NCI-H774 (cell line): ENCODE results near the gene SLC30A7.
"Not testable (repeated sequence)": the region's sequence is repeated elsewhere in the genome, so short reads cannot be mapped to it uniquely, and the experiment has no call there.

Source experiments
- DNase-seq: peaks from one replicate; lab custom pipeline; 2025; lab: John Stamatoyannopoulos, UW

SLC30A7 gene

GRCh38 chr1:100895540-100896480 is at the start of gene SLC30A7:
SLC30A7 (plus strand) TSS chr1:100896090; CDS start chr1:100896263, 173 bp downstream.
- DNase-seq = peak; percentile 87

- no peak for DNase-seq
These were observed 48.4 kb upstream of the SLC30A7 start for GRCh38 chr1:100847361-100848082.

GRCh38 chr1:100851726-100852125 is 44.2 kb upstream of the SLC30A7 start:
- DNase-seq = no peak

GRCh38 chr1:100852976-100853375 is 42.9 kb upstream of the SLC30A7 start:
- DNase-seq = no peak

- DNase-seq = not testable (repeated sequence)
These were observed 40.8 kb upstream of the SLC30A7 start for GRCh38 chr1:100855116-100855515.

- DNase-seq = no peak
These were observed 35.4 kb upstream of the SLC30A7 start for GRCh38 chr1:100860397-100860991.

- no peak for DNase-seq
These were observed 34.5 kb upstream of the SLC30A7 start for GRCh38 chr1:100861379-100861778.

- no peak for DNase-seq
These were observed 33.3 kb upstream of the SLC30A7 start for GRCh38 chr1:100862591-100862990.

- DNase-seq = no peak
These were observed 29.6 kb upstream of the SLC30A7 start for GRCh38 chr1:100866041-100866900.

GRCh38 chr1:100866901-100867206 is 29.0 kb upstream of the SLC30A7 start:
- DNase-seq = no peak

GRCh38 chr1:100868364-100868995 is 27.4 kb upstream of the SLC30A7 start:
- peak; percentile 9 for DNase-seq

GRCh38 chr1:100869996-100870395 is 25.9 kb upstream of the SLC30A7 start:
- DNase-seq = no peak

- no peak for DNase-seq
These were observed 21.5 kb upstream of the SLC30A7 start for GRCh38 chr1:100874433-100874832.

GRCh38 chr1:100875228-100875627 is 20.7 kb upstream of the SLC30A7 start:
- peak; percentile 53 for DNase-seq

GRCh38 chr1:100876291-100876690 is 19.6 kb upstream of the SLC30A7 start:
- DNase-seq = no peak

- DNase-seq = no peak
These were observed 16.5 kb upstream of the SLC30A7 start for GRCh38 chr1:100879422-100879821.

- DNase-seq = no peak
These were observed 14.2 kb upstream of the SLC30A7 start for GRCh38 chr1:100881687-100882086.

- DNase-seq = no peak
These were observed 13.2 kb upstream of the SLC30A7 start for GRCh38 chr1:100882698-100883097.

- no peak for DNase-seq
These were observed 11.9 kb upstream of the SLC30A7 start for GRCh38 chr1:100883963-100884362.

- DNase-seq = not testable (repeated sequence)
These were observed 6.9 kb upstream of the SLC30A7 start for GRCh38 chr1:100889007-100889406.

GRCh38 chr1:100889869-100890482 is 5.9 kb upstream of the SLC30A7 start:
- DNase-seq = not testable (repeated sequence)
